Common myeloid progenitor, CD34-positive (primary cell): ENCODE results near the gene REC8. TPM values are rescaled to one million over a fixed set of nuclear protein-coding genes. Genes with fewer than 3 reads are reported as not detected.

ENCODE experiments used
- CTCF ChIA-PET: fragments of 350-600 bp; sonication (Branson Sonifier 250); formaldehyde crosslinking; loops from one replicate; lab custom pipeline; 2021; ENCODE audit warnings: antibody characterized with exemption; lab: Charles Lee
- POLR2A ChIA-PET: fragments of 350-600 bp; sonication (Branson Sonifier 250); formaldehyde crosslinking; loops from one replicate; lab custom pipeline; 2021; ENCODE audit warnings: antibody characterized with exemption; lab: Charles Lee
- DNase-seq, 3 donors: peaks; one replicate each; pipeline versions ENCODE4 v3.0.0 to v3.0.0-alpha.2; 2013
- H3K27ac ChIP-seq, 2 experiments: 1 replicate in 1 of 2; 2 replicates in 1 of 2; pipeline ENCODE4 v1.7.0; 2013; ENCODE audit warnings: inconsistent platforms in 2 of 2, low read length in 2 of 2, mild to moderate bottlenecking in 2 of 2, low read depth in 1 of 2, moderate library complexity in 1 of 2; ENCODE audit not compliant: severe bottlenecking in 2 of 2, insufficient read depth in 1 of 2, poor library complexity in 1 of 2
- H3K27me3 ChIP-seq, 5 experiments: replicated peaks in 2 of 5; 1 replicate in 3 of 5; 2 replicates in 2 of 5; pipeline versions ENCODE4 v1.6.1 to v1.7.0; 2013; ENCODE audit warnings: low read length in 4 of 5, mild to moderate bottlenecking in 2 of 5, moderate library complexity in 2 of 5, inconsistent platforms in 1 of 5; ENCODE audit not compliant: insufficient read depth in 5 of 5, control insufficient read depth in 4 of 5
- H3K36me3 ChIP-seq, 4 experiments: 1 replicate in 2 of 4; 2 replicates in 2 of 4; pipeline versions ENCODE4 v1.6.1 to v1.7.0; 2013; ENCODE audit warnings: low read length in 3 of 4, control low read depth in 1 of 4, mild to moderate bottlenecking in 1 of 4; ENCODE audit not compliant: control insufficient read depth in 4 of 4, insufficient read depth in 4 of 4
- H3K4me1 ChIP-seq, 4 experiments: 1 replicate in 3 of 4; 2 replicates in 1 of 4; pipeline versions ENCODE4 v1.6.1 to v1.7.1; 2013; ENCODE audit warnings: low read length in 3 of 4, mild to moderate bottlenecking in 3 of 4, control low read depth in 1 of 4, inconsistent platforms in 1 of 4, moderate library complexity in 1 of 4; ENCODE audit not compliant: control insufficient read depth in 4 of 4, insufficient read depth in 4 of 4; ENCODE audit errors: control extremely low read depth in 1 of 4
- H3K4me3 ChIP-seq, 7 experiments: 1 replicate in 4 of 7; 2 replicates in 3 of 7; pipeline versions ENCODE4 v1.5.1 to v1.7.0; 2013; ENCODE audit warnings: mild to moderate bottlenecking in 7 of 7, low read length in 6 of 7, moderate library complexity in 6 of 7, inconsistent platforms in 2 of 7, low read depth in 2 of 7, control low read depth in 1 of 7; ENCODE audit not compliant: insufficient read depth in 4 of 7, control insufficient read depth in 1 of 7; ENCODE audit errors: extremely low read depth in 1 of 7
- H3K9me3 ChIP-seq, 5 experiments: 1 replicate in 4 of 5; 2 replicates in 1 of 5; pipeline versions ENCODE4 v1.6.1 to v1.7.1; 2013; ENCODE audit warnings: low read length in 4 of 5, mild to moderate bottlenecking in 2 of 5, inconsistent platforms in 1 of 5, low read depth in 1 of 5, moderate library complexity in 1 of 5; ENCODE audit not compliant: control insufficient read depth in 4 of 5, insufficient read depth in 2 of 5; ENCODE audit errors: control extremely low read depth in 1 of 5
- WGBS: methylation state at CpG from one replicate; pipeline ENCODE4 v1.1.5; 2013; ENCODE audit not compliant: insufficient coverage; 5-methylcytosine and 5-hydroxymethylcytosine counted together
- polyA plus RNA-seq: library from polyadenylated mRNA; unstranded; fragments of 120-200 nt; gene quantifications from one replicate; pipeline ENCODE4 v1.2.1, GENCODE V29; 2013

REC8 gene
- polyA plus RNA-seq, result 92.2 TPM

GRCh38 chr14:24171422-24172260 lies at the start of gene REC8:
Gene REC8, plus strand, starts transcription at chr14:24172080. Its CDS starts 473 bp downstream, at chr14:24172553.
- DNase-seq, result peak; percentile 97 to 99 (median 99)
- WGBS, result 8% methylated on average over 53 of the region's 63 CpGs
- peak within 1 kb of the TSS; percentile 20 to 95 (median 81) for H3K4me3 ChIP-seq
- ChIA-PET POLR2A (interaction anchor here (1.0 to 2.8 kb wide), 2 partner anchors 10 to 24 kb away, joined by 3 to 15 read pairs; partner anchors contain the start of genes IRF9 and TM9SF1), CTCF (interaction anchor here (1.0 to 4.9 kb wide), 4 partner anchors 9 to 15 kb away, joined by 3 to 19 read pairs (median 6); partner anchors contain the start of genes IPO4 and IRF9)
- peak within 1 kb of the TSS in 1 of 2 experiments; percentile 66 for H3K27ac ChIP-seq
- H3K4me1 ChIP-seq, result peaks cover 2 to 27% (median 12%) of the 10 kb centered on the region in 4 experiments
- H3K27me3 ChIP-seq, result no peaks in the 10 kb centered on the region
- H3K9me3 ChIP-seq, result no peaks in the 10 kb centered on the region
- peaks cover 2 to 43% (median 14%) of the 10 kb centered on the region in 4 experiments for H3K36me3 ChIP-seq

- POLR2A ChIA-PET, result interaction anchor here (1.0 kb wide), 1 partner anchor 12 kb away, joined by 3 read pairs; no protein-coding TSS in a partner anchor
- Histone ChIP-seq H3K4me1 (no peaks in the 10 kb centered on the region), H3K4me3 (no peak overlapping the region), H3K36me3 (peaks cover 22 to 69% (median 53%) of the 10 kb centered on the region in 4 experiments), H3K27ac (no peak overlapping the region), H3K9me3 (no peaks in the 10 kb centered on the region), H3K27me3 (no peaks in the 10 kb centered on the region)
- no peak for DNase-seq
- CTCF ChIA-PET, result interaction anchor here (1.3 kb wide), 1 partner anchor 39 kb away, joined by 3 read pairs; the partner anchor contains the start of gene IRF9
- 94% methylated on average over 3 of the region's 4 CpGs for WGBS
These were observed 49.5 kb upstream of the REC8 start for GRCh38 chr14:24122416-24122815.

GRCh38 chr14:24122898-24123297 lies 49.0 kb upstream of the REC8 start:
- no peak overlapping the region for H3K4me3 ChIP-seq
- no peak overlapping the region for H3K27ac ChIP-seq
- H3K4me1 ChIP-seq, result no peaks in the 10 kb centered on the region
- H3K9me3 ChIP-seq, result no peaks in the 10 kb centered on the region
- peaks cover 19 to 65% (median 48%) of the 10 kb centered on the region in 4 experiments for H3K36me3 ChIP-seq
- DNase-seq, result no peak
- H3K27me3 ChIP-seq, result no peaks in the 10 kb centered on the region
- WGBS, result 99% methylated on average over 7 of the region's 8 CpGs
- CTCF ChIA-PET, result interaction anchor here (0.6 to 1.3 kb wide), 2 partner anchors 39 to 108 kb away, joined by 3 read pairs; partner anchors contain the start of gene IRF9
- POLR2A ChIA-PET, result no interaction called here

GRCh38 chr14:24123424-24124417 lies 48.2 kb upstream of the REC8 start:
- ChIA-PET CTCF (interaction anchor here (0.6 to 1.3 kb wide), 4 partner anchors 10 to 107 kb away, joined by 3 read pairs; partner anchors contain the start of gene IRF9), POLR2A (interaction anchor here (1.8 kb wide), 1 partner anchor 8 kb away, joined by 5 read pairs; no protein-coding TSS in a partner anchor)
- DNase-seq, result no peak
- peak overlapping the region in 1 of 2 experiments; percentile 14 for H3K27ac ChIP-seq
- 92% methylated on average over 7 of the region's 9 CpGs for WGBS
- H3K9me3 ChIP-seq, result no peaks in the 10 kb centered on the region
- H3K4me1 ChIP-seq, result no peaks in the 10 kb centered on the region
- H3K27me3 ChIP-seq, result no peaks in the 10 kb centered on the region
- H3K36me3 ChIP-seq, result peaks cover 13 to 56% (median 41%) of the 10 kb centered on the region in 4 experiments
- no peak overlapping the region for H3K4me3 ChIP-seq

GRCh38 chr14:24126939-24127338 lies 44.9 kb upstream of the REC8 start:
- H3K36me3 ChIP-seq, result peaks cover 8 to 27% (median 17%) of the 10 kb centered on the region in 4 experiments
- POLR2A ChIA-PET, result interaction anchor here (1.2 kb wide), 1 partner anchor 12 kb away, joined by 7 read pairs; the partner anchor contains the start of genes DCAF11 and NRL
- no peak overlapping the region for H3K4me3 ChIP-seq
- DNase-seq, result no peak
- no peaks in the 10 kb centered on the region for H3K9me3 ChIP-seq
- CTCF ChIA-PET, result interaction anchor here (1.2 to 3.1 kb wide), 5 partner anchors 8 to 58 kb away, joined by 4 to 18 read pairs (median 5); partner anchors contain the start of genes DCAF11 and NRL
- peaks cover 0 to 9% (median 4%) of the 10 kb centered on the region in 4 experiments for H3K4me1 ChIP-seq
- H3K27me3 ChIP-seq, result no peaks in the 10 kb centered on the region
- no peak overlapping the region for H3K27ac ChIP-seq

GRCh38 chr14:24127673-24128072 lies 44.2 kb upstream of the REC8 start:
- no peak for DNase-seq
- no peaks in the 10 kb centered on the region for H3K9me3 ChIP-seq
- peaks cover 0 to 16% (median 10%) of the 10 kb centered on the region in 4 experiments for H3K4me1 ChIP-seq
- POLR2A ChIA-PET, result no interaction called here
- 100% methylated on average over 2 of the region's 2 CpGs for WGBS
- H3K27me3 ChIP-seq, result no peaks in the 10 kb centered on the region
- H3K27ac ChIP-seq, result no peak overlapping the region
- CTCF ChIA-PET, result interaction anchor here (1.2 to 3.1 kb wide), 4 partner anchors 9 to 33 kb away, joined by 5 to 18 read pairs (median 8); partner anchors contain the start of genes DCAF11 and NRL
- no peak overlapping the region for H3K4me3 ChIP-seq
- peaks cover 7 to 19% (median 14%) of the 10 kb centered on the region in 4 experiments for H3K36me3 ChIP-seq
